ENCODE data around the gene GRK5.

GRK5 gene

DNA sequence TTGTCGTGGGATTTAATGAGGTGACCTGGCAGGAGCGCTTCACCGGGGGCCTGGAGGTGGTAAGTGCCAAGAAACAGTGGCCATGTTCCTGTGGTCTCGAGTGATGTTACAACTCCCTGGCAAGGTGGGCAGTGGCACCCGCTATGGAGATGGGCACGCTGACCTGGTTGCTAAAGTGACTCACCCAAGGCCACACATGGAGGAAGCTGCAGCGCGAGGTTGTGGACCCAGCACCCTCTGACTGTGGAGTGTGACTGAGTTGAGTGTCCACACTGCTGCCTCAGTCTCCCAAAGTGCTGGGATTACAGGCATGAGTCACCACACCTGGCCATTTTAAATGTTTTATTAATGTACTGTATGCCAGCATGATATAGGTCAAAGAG, 261.9 kb downstream of the GRK5 start:
- no peak overlapping the region for H3K4me3 ChIP-seq (ENCODE audit: low read depth, low read length)
- TF ChIP-seq, protein P1, sequence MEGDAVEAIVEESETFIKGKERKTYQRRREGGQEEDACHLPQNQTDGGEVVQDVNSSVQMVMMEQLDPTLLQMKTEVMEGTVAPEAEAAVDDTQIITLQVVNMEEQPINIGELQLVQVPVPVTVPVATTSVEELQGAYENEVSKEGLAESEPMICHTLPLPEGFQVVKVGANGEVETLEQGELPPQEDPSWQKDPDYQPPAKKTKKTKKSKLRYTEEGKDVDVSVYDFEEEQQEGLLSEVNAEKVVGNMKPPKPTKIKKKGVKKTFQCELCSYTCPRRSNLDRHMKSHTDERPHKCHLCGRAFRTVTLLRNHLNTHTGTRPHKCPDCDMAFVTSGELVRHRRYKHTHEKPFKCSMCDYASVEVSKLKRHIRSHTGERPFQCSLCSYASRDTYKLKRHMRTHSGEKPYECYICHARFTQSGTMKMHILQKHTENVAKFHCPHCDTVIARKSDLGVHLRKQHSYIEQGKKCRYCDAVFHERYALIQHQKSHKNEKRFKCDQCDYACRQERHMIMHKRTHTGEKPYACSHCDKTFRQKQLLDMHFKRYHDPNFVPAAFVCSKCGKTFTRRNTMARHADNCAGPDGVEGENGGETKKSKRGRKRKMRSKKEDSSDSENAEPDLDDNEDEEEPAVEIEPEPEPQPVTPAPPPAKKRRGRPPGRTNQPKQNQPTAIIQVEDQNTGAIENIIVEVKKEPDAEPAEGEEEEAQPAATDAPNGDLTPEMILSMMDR (conservative IDR thresholded peaks at IDR 0.05; ENCODE audit: low read depth, low read length), result no peak
- DNase-seq (ENCODE audit: low read depth), result no peak

DNA sequence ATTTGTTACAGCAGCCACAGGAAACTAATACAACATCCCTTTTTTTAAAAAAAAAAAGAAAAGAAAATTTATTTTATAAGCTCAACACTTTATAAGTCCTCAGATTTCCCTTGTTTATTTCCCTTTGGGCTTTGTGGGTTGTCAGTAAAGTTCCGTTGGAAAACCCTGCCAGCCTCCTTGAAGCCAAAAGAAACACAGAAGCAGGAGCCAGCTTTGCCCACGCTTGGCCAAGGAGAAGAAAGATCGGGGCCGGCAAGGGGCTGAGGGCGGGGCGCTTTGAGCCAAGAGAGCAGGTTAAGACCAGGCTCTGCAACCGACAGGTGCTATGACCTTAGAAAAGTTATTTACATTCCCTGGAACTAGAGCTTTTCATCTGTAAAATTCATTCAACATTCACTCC, 262.5 kb downstream of the GRK5 start:
- TF ChIP-seq, protein P1 (conservative IDR thresholded peaks at IDR 0.05; ENCODE audit: low read depth, low read length), result no peak
- H3K4me3 ChIP-seq (ENCODE audit: low read depth, low read length), result no peak overlapping the region
- DNase-seq (ENCODE audit: low read depth), result no peak

DNA sequence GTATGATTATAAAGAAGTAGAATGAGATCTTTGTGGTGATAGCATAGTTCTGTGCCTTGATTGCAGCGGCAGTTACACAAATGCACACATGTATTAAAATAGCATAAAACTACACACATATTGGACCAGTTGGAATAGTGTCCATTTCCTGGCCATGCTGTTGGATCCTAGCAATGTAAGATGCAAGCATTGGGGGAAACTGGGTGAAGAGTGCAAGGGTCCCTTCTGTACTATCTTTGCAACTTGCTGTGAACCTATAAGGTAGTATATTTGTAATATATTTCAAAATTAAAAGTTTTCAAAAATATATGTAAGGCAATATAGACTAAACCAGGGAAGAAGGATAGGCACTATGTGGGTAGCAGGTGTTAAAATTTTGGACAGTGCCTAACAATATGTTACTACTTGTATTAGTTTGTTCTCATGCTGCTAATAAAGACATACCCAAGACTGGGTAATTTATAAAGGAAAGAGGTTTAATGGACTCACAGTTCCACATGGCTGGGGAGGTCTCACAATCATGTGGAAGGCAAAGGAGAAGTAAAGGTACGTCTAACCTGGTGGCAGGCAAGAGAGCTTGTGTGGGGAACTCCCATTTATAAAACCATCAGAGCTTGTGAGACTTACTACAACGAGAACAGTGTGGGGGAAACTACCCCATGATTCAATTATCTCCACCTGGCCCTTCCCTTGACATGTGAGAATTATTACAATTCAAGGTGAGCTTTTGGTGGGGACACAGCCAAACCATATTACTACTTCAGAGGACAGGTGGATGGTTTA, 263.7 kb downstream of the GRK5 start:
- DNase-seq (ENCODE audit: low read depth), result no peak
- no peak overlapping the region for H3K4me3 ChIP-seq (ENCODE audit: low read depth, low read length)
- TF ChIP-seq, protein P1 (conservative IDR thresholded peaks at IDR 0.05; ENCODE audit: low read depth, low read length), result no peak

DNA sequence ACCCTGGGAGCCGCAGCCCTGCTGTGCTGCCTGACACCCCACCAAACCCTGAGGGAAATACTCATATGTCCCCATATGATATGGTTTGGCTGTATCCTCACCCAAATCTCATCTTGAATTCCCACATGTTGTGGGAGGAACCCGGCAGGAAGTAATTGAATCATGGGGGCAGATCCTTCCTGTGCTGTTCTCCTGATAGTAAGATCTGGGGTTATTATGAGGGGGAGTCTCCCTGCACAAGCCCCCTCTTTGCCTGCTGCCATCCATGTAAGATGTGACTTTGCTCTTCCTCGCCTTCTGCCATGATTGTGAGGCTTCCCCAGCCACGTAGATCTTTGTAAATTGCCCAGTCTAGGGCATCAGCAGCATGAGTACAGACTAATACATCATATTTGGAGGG, 266.4 kb downstream of the GRK5 start:
- no peak for DNase-seq (ENCODE audit: low read depth)

DNA sequence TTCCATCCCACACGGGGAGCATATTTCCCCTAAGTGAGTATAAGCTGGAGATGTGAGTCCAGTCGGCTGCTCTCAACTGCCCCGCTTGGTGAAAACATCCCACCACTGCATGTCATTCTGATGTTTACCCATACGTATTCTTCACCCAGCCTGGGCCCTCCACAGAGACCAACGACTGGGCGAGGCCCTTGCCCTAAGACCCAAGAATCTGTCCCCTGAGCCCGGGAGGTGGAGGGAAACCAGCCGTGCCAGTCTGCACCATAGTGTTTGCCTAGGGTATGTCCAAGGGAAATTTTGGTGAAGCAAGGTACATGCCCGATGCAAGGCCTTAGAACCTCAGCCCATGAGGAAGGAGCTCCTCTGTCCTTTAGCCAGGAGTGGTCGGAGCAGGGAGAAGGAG, 267.2 kb downstream of the GRK5 start:
- no peak for DNase-seq (ENCODE audit: low read depth)
- TF ChIP-seq, protein P1 (conservative IDR thresholded peaks at IDR 0.05; ENCODE audit: low read depth, low read length), result no peak
- H3K4me3 ChIP-seq (ENCODE audit: low read depth, low read length), result no peak overlapping the region

More for the DNA sequence above, 266.4 kb downstream of the GRK5 start:
- TF ChIP-seq, protein P1 (conservative IDR thresholded peaks at IDR 0.05; ENCODE audit: low read depth, low read length), result no peak
- H3K4me3 ChIP-seq (ENCODE audit: low read depth, low read length), result no peak overlapping the region

DNA sequence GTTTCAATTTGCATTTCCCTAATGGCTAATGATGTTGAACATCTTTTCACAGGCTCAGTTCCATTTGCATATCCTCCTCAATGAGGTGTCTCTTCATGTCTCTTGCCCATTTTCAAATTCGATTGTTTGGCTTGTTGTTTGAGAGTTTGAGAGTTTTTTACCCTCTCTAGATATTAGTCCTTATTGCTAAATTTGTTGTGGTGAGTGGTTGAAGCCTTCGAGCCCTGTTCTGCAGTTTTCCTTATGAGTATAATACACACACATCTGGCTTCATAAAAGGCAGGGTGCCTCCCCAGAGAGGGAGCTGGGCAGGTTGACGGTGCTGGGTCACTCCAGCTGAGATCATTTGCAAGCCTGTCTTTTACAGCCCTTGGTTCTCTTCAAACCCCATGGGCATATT, 270.1 kb downstream of the GRK5 start:
- TF ChIP-seq, protein P1 (conservative IDR thresholded peaks at IDR 0.05; ENCODE audit: low read depth, low read length), result no peak
- DNase-seq (ENCODE audit: low read depth), result no peak
- no peak overlapping the region for H3K4me3 ChIP-seq (ENCODE audit: low read depth, low read length)

Measured in choroid plexus epithelial cell (primary cell).